G401.6 (cell line): ENCODE measurements around the gene ZNF329.
"Not testable (repeated sequence)": the region's sequence is repeated elsewhere in the genome, so short reads cannot be mapped to it uniquely, and the experiment has no call there.

Source experiments
- FAIRE-seq: peaks from 2 replicates; lab custom pipeline; 2012; peaks lifted over from hg19 to GRCh38; lab: Jason Lieb, UNC

ZNF329 gene

GRCh38 chr19:58150328-58150921 is at the start of gene ZNF329:
Gene ZNF329 (minus strand): TSS chr19:58150789. CDS start chr19:58129503, 21,286 bp downstream.
- peak; percentile 69 for FAIRE-seq

GRCh38 chr19:58196901-58197616 is 46.5 kb upstream of the ZNF329 start:
- FAIRE-seq = no peak

GRCh38 chr19:58183817-58184215 is 33.2 kb upstream of the ZNF329 start:
- FAIRE-seq = no peak

GRCh38 chr19:58182989-58183816 is 32.6 kb upstream of the ZNF329 start, which contains the start of gene ZNF274:
Gene ZNF274 (plus strand): TSS chr19:58183061. CDS start chr19:58183966, 905 bp downstream.
- no peak for FAIRE-seq

GRCh38 chr19:58182577-58182988 is 32.0 kb upstream of the ZNF329 start:
- FAIRE-seq = no peak

GRCh38 chr19:58181902-58182576 is 31.4 kb upstream of the ZNF329 start:
- FAIRE-seq = no peak

GRCh38 chr19:58170860-58171259 is 20.3 kb upstream of the ZNF329 start:
- FAIRE-seq = no peak

- no peak for FAIRE-seq
Measured at GRCh38 chr19:58166708-58167280, 16.2 kb upstream of the ZNF329 start.

GRCh38 chr19:58166268-58166667 is 15.7 kb upstream of the ZNF329 start:
- FAIRE-seq = no peak

GRCh38 chr19:58157045-58157728 is 6.6 kb upstream of the ZNF329 start:
- FAIRE-seq = no peak

GRCh38 chr19:58154679-58155648 is 4.4 kb upstream of the ZNF329 start:
- peak; percentile 40 for FAIRE-seq

- FAIRE-seq = no peak
Measured at GRCh38 chr19:58154287-58154678, 3.7 kb upstream of the ZNF329 start.

- no peak for FAIRE-seq
Measured at GRCh38 chr19:58153386-58153785, 2.8 kb upstream of the ZNF329 start.

- not testable (repeated sequence) for FAIRE-seq
Measured at GRCh38 chr19:58147475-58147874, 3.1 kb downstream of the ZNF329 start.

GRCh38 chr19:58145849-58146248 is 4.7 kb downstream of the ZNF329 start:
- FAIRE-seq = no peak

- FAIRE-seq = no peak
Measured at GRCh38 chr19:58134244-58134643, 16.3 kb downstream of the ZNF329 start.

- no peak for FAIRE-seq
Measured at GRCh38 chr19:58129284-58129683, 21.3 kb downstream of the ZNF329 start.

- FAIRE-seq = no peak
Measured at GRCh38 chr19:58128041-58128685, 22.4 kb downstream of the ZNF329 start.

- FAIRE-seq = no peak
Measured at GRCh38 chr19:58123354-58123753, 27.2 kb downstream of the ZNF329 start.
